DOHH2 (cell line): Measurements from ENCODE around the gene BIRC3.
A peak's percentile ranks its signal among the peaks of the same experiment; 100 is the strongest.
"Not testable (repeated sequence)": the region's sequence is repeated elsewhere in the genome, so short reads cannot be mapped to it uniquely, and the experiment has no call there.

ENCODE experiments used
- H3F3A ChIP-seq: fragments of 200-600 bp; sonication (generic), shearing (Covaris generic); 2 replicates; pipeline ENCODE4 v1.6.0; 2016; ENCODE audit warnings: antibody characterized with exemption, mild to moderate bottlenecking; ENCODE audit not compliant: control insufficient read depth, insufficient read depth
- H3K27ac ChIP-seq: fragments of 200-600 bp; sonication (generic); 2 replicates; pipeline ENCODE4 v1.5.1; 2014; ENCODE audit warnings: low read depth, mild to moderate bottlenecking, low read length, moderate library complexity
- H3K27me3 ChIP-seq: fragments of 200-600 bp; sonication (generic); 2 replicates; pipeline ENCODE4 v1.6.1; 2014; ENCODE audit warnings: mild to moderate bottlenecking, low read length, mixed read lengths; ENCODE audit not compliant: control insufficient read depth
- H3K36me3 ChIP-seq: fragments of 200-600 bp; sonication (generic); 2 replicates; pipeline ENCODE4 v1.6.1; 2014; ENCODE audit warnings: mild to moderate bottlenecking, low read length, moderate library complexity, mixed read lengths; ENCODE audit not compliant: control insufficient read depth
- H3K4me1 ChIP-seq: fragments of 200-600 bp; sonication (generic); 2 replicates; pipeline ENCODE4 v1.6.1; 2014; ENCODE audit warnings: mild to moderate bottlenecking, low read length, mixed read lengths; ENCODE audit not compliant: control insufficient read depth
- H3K4me2 ChIP-seq: fragments of 200-600 bp; sonication (generic); 2 replicates; pipeline ENCODE4 v1.6.0; 2014; ENCODE audit warnings: mild to moderate bottlenecking, low read length, moderate library complexity
- H3K4me3 ChIP-seq: fragments of 200-600 bp; sonication (generic); 2 replicates; pipeline ENCODE4 v1.5.1; 2014; ENCODE audit warnings: mild to moderate bottlenecking, low read length, mixed read lengths
- H3K79me2 ChIP-seq: fragments of 200-600 bp; sonication (generic); 2 replicates; pipeline ENCODE4 v1.6.1; 2014; ENCODE audit warnings: mild to moderate bottlenecking, low read length, mixed read lengths; ENCODE audit not compliant: control insufficient read depth
- H3K9me2 ChIP-seq: fragments of 200-600 bp; sonication (generic); replicated peaks from 2 replicates; pipeline ENCODE4 v1.6.1; 2014; ENCODE audit warnings: mild to moderate bottlenecking, low read length, mixed read lengths; ENCODE audit not compliant: control insufficient read depth
- H3K9me3 ChIP-seq: fragments of 200-600 bp; sonication (generic); 2 replicates; pipeline ENCODE4 v1.6.1; 2014; ENCODE audit warnings: antibody characterized with exemption, low read length, mixed read lengths; ENCODE audit not compliant: control insufficient read depth, insufficient read depth
- H4K20me1 ChIP-seq: fragments of 200-600 bp; sonication (generic); 2 replicates; pipeline ENCODE4 v1.6.0; 2014; ENCODE audit warnings: low read depth, mild to moderate bottlenecking, antibody characterized with exemption, low read length, moderate library complexity; ENCODE audit not compliant: control insufficient read depth, insufficient read depth
- CTCF ChIP-seq: fragments of 200-600 bp; sonication (generic); IDR thresholded peaks from one replicate; pipeline ENCODE4 v1.5.1; 2014; ENCODE audit warnings: antibody characterized with exemption, mild to moderate bottlenecking, low read depth, low read length; ENCODE audit not compliant: poor library complexity, severe bottlenecking
- EZH2phosphoT487 ChIP-seq: fragments of 200-600 bp; sonication (generic); IDR thresholded peaks from 2 replicates; pipeline ENCODE4 v1.6.1; 2017; ENCODE audit warnings: borderline replicate concordance, mild to moderate bottlenecking, antibody characterized with exemption, low read length, moderate library complexity, mixed read lengths

The BIRC3 gene

GRCh38 chr11:102331341-102331740, 14.1 kb downstream of the BIRC3 start:
- H3K27me3 ChIP-seq: no peaks in the 10 kb centered on the region
- H3K36me3 ChIP-seq: peaks cover 34% of the 10 kb centered on the region
- H3K4me3 ChIP-seq: no peak overlapping the region
- no peak overlapping the region for H3K27ac ChIP-seq
- no peaks in the 10 kb centered on the region for H3K4me1 ChIP-seq
- H3F3A ChIP-seq: no peaks in the 10 kb centered on the region
- H3K79me2 ChIP-seq: no peaks in the 10 kb centered on the region
- no peak overlapping the region for H3K4me2 ChIP-seq
- no peaks in the 10 kb centered on the region for H3K9me2 ChIP-seq
- TF ChIP-seq EZH2phosphoT487 (no peak), CTCF (no peak)
- H3K9me3 ChIP-seq: no peaks in the 10 kb centered on the region
- no peaks in the 10 kb centered on the region for H4K20me1 ChIP-seq

GRCh38 chr11:102332611-102332994, 15.3 kb downstream of the BIRC3 start:
- TF ChIP-seq EZH2phosphoT487 (no peak), CTCF (no peak)
- Histone ChIP-seq H3K4me1 (no peaks in the 10 kb centered on the region), H3K4me3 (no peak overlapping the region), H3K27ac (no peak overlapping the region), H3K9me3 (no peaks in the 10 kb centered on the region), H3K9me2 (no peaks in the 10 kb centered on the region), H3K4me2 (no peak overlapping the region), H3F3A (no peaks in the 10 kb centered on the region), H3K27me3 (no peaks in the 10 kb centered on the region), H4K20me1 (no peaks in the 10 kb centered on the region), H3K36me3 (peaks cover 34% of the 10 kb centered on the region), H3K79me2 (no peaks in the 10 kb centered on the region)

GRCh38 chr11:102338479-102339010, 21.3 kb downstream of the BIRC3 start:
- no peaks in the 10 kb centered on the region for H3K79me2 ChIP-seq
- TF ChIP-seq CTCF: no peak
- no peak for TF ChIP-seq EZH2phosphoT487
- 0 out of 2 replicates have a peak, but pooled peaks cover 6% of the 10 kb centered on the region for H3K36me3 ChIP-seq
- no peaks in the 10 kb centered on the region for H4K20me1 ChIP-seq
- no peaks in the 10 kb centered on the region for H3K27me3 ChIP-seq
- H3K4me2 ChIP-seq: no peak overlapping the region
- H3K4me1 ChIP-seq: peaks cover 9% of the 10 kb centered on the region
- no peak overlapping the region for H3K4me3 ChIP-seq
- no peak overlapping the region for H3K27ac ChIP-seq
- no peaks in the 10 kb centered on the region for H3K9me3 ChIP-seq
- H3F3A ChIP-seq: peaks cover 7% of the 10 kb centered on the region; the same call in 1 of the 2 replicates
- H3K9me2 ChIP-seq: no peaks in the 10 kb centered on the region

- H3K79me2 ChIP-seq: not testable (repeated sequence)
- 0 out of 2 replicates have a peak overlapping the region, but pooled peaks have one; percentile 1 for H3K4me2 ChIP-seq
Measured at GRCh38 chr11:102341311-102341710, 24.0 kb downstream of the BIRC3 start.

More at GRCh38 chr11:102341311-102341710, 24.0 kb downstream of the BIRC3 start:
- H3K27me3 ChIP-seq, H3K9me2 ChIP-seq, H3K27ac ChIP-seq, H3K36me3 ChIP-seq, H4K20me1 ChIP-seq, H3K4me3 ChIP-seq, H3K9me3 ChIP-seq: not testable (repeated sequence)
- peaks cover 33% of the 10 kb centered on the region for H3K4me1 ChIP-seq
- peaks cover 12% of the 10 kb centered on the region; the same call in 1 of the 2 replicates for H3F3A ChIP-seq
